GM13976 (cell line): ENCODE results near the gene RAD51B.

ENCODE experiments used
- DNase-seq: peaks from one replicate; pipeline ENCODE4 v3.0.0; 2012; ENCODE audit warnings: low spot score
- CTCF ChIP-seq: IDR thresholded peaks from 2 replicates; pipeline ENCODE4 v1.5.1; 2012; ENCODE audit warnings: borderline replicate concordance, mild to moderate bottlenecking; ENCODE audit not compliant: insufficient read depth; ENCODE audit errors: extremely low read depth, missing control alignments, control extremely low read depth
- in situ Hi-C: fragments of 300-500 bp; cut with MboI; formaldehyde crosslinking; loops from one replicate; pipeline ENCODE4 v1.12.0; 2022; ENCODE audit warnings: low sequenced_read_pairs, mixed read lengths, inconsistent platforms; ENCODE audit not compliant: unreplicated experiment

Gene RAD51B

GRCh38 chr14:68448252-68448902 lies 628.8 kb downstream of the RAD51B start:
- no peak for DNase-seq
- in situ Hi-C loops = no loop called here
- no peak for TF ChIP-seq CTCF

- in situ Hi-C loops = no loop called here
- TF ChIP-seq CTCF = no peak
- DNase-seq = no peak
These were observed 630.1 kb downstream of the RAD51B start for GRCh38 chr14:68449561-68450181.

GRCh38 chr14:68450391-68451120 lies 631.0 kb downstream of the RAD51B start:
- in situ Hi-C loops = no loop called here
- TF ChIP-seq CTCF = no peak
- DNase-seq = no peak

- in situ Hi-C loops = no loop called here
- no peak for TF ChIP-seq CTCF
- DNase-seq = no peak
These were observed 632.3 kb downstream of the RAD51B start for GRCh38 chr14:68451696-68452373.

- TF ChIP-seq CTCF = no peak
- DNase-seq = no peak
- in situ Hi-C loops = no loop called here
These were observed 638.7 kb downstream of the RAD51B start for GRCh38 chr14:68458253-68458652.

GRCh38 chr14:68458840-68459469 lies 639.4 kb downstream of the RAD51B start:
- no peak for DNase-seq
- in situ Hi-C loops = no loop called here
- no peak for TF ChIP-seq CTCF
